ENCODE results near the gene CCNJL. TPM values are rescaled to one million over a fixed set of nuclear protein-coding genes. Genes with fewer than 3 reads are reported as not detected.

CCNJL gene
- total and polyA plus RNA-seq, 5 experiments from 2014 or later, result not detected

DNA sequence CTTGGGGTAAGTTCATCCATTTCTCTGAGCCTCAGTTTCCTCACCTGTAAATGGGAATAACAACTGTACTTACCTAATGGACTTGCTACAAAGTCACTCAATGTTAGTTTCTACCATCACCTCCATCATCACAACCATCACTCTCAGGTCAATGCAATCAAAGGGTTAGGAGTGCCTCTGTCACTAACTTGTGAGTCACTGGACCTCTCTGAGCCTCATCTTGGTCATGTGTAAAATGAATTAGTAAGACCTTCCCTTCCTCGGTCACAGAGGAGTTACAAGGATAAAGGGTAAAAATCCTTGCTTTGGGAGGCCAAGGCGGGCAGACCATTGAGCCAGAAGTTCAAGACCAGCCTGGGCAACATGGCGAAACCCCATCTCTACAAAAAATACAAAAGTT, 70.2 kb downstream of the CCNJL start:
- POLR2A ChIA-PET, result no interaction called here
- Mint-ChIP-seq H3K4me3 (no peak overlapping the region), H3K36me3 (no peaks in the 10 kb centered on the region), H3K27ac (no peak overlapping the region), H3K27me3 (peaks cover 0 to 13% (median 4%) of the 10 kb centered on the region in 5 donors), H3K4me1 (no peaks in the 10 kb centered on the region), H3K9me3 (no peaks in the 10 kb centered on the region)
- DNase-seq (no peak), ATAC-seq (no peak)

DNA sequence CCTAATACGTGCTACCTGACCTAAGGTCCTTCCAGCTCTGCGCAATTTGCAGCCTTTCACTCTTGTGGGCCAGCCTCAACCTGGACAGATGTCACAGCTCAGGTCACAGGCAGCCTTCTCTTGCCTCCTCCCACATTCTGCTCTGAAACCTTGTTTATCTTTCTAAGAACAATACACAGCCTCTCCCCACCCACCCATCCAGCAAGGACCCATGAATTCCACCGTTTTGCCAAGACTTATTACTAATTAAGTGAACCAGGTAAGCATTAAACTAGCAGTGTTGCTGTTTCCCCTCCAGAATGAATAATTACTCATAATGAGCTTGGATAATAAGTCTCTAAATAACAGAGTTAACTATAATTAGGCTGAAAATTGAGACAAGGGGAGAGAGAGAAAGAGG, 72.0 kb downstream of the CCNJL start:
- ATAC-seq (no peak), DNase-seq (no peak)
- Mint-ChIP-seq H3K27me3 (peaks cover 0 to 13% (median 4%) of the 10 kb centered on the region in 5 donors), H3K9me3 (no peaks in the 10 kb centered on the region), H3K27ac (no peak overlapping the region), H3K4me3 (no peak overlapping the region), H3K4me1 (no peaks in the 10 kb centered on the region), H3K36me3 (no peaks in the 10 kb centered on the region)
- POLR2A ChIA-PET, result no interaction called here

DNA sequence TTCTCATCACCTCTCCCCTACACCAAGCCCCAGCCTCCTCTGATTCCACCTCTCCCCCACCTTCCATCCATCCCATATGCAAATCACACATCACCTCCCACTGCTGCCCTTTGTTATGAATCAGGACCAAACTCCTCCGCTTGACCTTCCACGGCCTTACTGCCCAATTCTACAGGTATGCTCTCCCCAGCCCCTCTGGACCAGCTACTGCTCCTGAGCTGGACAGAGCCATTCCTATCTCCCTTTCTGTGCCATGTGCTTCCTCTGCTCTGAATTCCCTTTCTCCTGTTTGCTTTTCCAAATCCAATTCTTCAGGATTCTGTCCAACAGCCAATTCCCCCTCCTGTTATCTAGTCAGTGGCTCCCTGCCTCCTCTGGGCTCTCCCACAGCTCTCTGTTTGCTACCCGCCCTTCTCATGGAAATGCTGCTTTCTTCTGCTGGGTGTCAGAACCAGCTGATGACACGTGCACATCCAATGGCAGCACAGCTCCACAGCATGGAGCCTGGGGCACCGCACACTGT, 74.7 kb downstream of the CCNJL start:
- Mint-ChIP-seq H3K9me3 (no peaks in the 10 kb centered on the region), H3K36me3 (no peaks in the 10 kb centered on the region), H3K4me3 (no peak overlapping the region), H3K27me3 (peaks cover 0 to 13% (median 4%) of the 10 kb centered on the region in 5 donors), H3K27ac (no peak overlapping the region), H3K4me1 (no peaks in the 10 kb centered on the region)
- DNase-seq (no peak), ATAC-seq (no peak)
- POLR2A ChIA-PET, result no interaction called here

DNA sequence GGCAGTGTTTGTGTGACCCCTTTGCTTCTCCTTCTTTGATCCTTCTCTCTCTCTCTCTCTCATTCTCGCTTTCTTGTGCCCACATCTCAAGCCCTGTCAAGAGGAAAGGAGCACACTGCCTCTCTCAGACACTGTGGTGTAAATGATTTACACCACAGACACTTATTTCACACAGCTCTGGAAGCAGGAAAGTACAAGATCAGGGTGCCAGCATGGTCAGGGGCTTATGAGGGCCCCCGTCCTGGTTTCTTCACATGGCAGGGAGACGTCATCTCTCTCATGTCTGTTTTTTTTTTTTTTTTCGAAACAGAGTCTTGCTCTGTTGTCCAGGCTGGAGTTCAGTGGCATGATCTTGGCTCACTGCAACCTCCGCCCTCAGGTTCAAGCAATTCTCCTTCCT, 76.6 kb downstream of the CCNJL start:
- Mint-ChIP-seq H3K36me3 (no peaks in the 10 kb centered on the region), H3K27me3 (peaks cover 0 to 13% (median 4%) of the 10 kb centered on the region in 5 donors), H3K27ac (peak overlapping the region in 1 of 10 donors; percentile 7), H3K4me1 (peaks cover 0 to 4% (median 0%) of the 10 kb centered on the region in 4 donors), H3K4me3 (no peak overlapping the region), H3K9me3 (no peaks in the 10 kb centered on the region)
- DNase-seq (no peak), ATAC-seq (no peak)
- POLR2A ChIA-PET, result no interaction called here

DNA sequence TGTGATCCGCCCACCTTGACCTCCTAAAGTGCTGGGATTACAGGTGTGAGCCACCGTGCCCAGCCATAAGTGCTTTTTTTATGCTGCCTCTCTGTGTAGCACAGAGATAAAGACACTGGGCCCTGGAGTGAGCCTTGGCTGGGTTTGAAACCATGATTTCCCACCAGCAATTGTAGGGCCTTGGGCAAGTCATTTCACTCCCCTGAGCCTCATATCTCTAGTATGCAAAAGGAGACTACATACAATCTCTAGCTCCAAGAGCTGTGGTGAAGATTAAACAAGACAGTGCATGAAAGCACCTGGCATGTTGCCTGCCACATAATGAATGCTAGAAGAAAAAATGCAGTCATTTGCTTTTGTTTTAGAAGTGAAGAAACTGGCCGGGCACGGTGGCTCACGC, 79.1 kb downstream of the CCNJL start:
- peaks cover 0 to 4% (median 0%) of the 10 kb centered on the region in 5 donors for H3K27me3 Mint-ChIP-seq
- H3K27ac Mint-ChIP-seq, result no peak overlapping the region
- H3K4me1 Mint-ChIP-seq, result peaks cover 0 to 4% (median under 1%) of the 10 kb centered on the region in 4 donors
- H3K9me3 Mint-ChIP-seq, result no peaks in the 10 kb centered on the region
- DNase-seq (no peak), ATAC-seq (no peak)
- no peak overlapping the region for H3K4me3 Mint-ChIP-seq
- POLR2A ChIA-PET, result no interaction called here
- H3K36me3 Mint-ChIP-seq, result no peaks in the 10 kb centered on the region

DNA sequence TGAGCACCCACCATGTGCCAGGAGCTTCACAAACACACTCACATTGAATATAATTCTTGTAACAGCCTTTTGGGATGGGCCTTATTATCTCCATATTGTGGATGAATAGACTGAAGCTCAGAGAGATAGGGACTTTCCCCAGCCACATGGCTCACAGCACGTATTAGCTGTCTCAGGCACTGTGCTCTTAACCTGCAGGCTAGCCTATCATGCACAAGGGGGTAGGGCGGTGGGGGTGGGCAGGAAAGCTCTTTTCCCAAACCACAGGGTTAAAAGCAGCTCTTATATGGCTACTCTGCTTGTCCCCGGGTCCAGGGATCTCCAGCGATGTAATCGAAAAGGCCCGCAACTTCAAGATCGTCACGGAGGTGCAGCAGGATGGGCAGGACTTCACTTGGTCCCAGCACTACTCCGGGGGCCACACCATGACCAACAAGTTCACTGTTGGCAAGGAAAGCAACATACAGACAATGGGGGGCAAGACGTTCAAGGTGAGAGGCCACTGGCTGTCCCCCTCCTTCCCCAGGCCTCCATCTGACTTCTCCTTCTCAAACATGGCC, 80.5 kb downstream of the CCNJL start:
- H3K36me3 Mint-ChIP-seq, result no peaks in the 10 kb centered on the region
- ATAC-seq (no peak), DNase-seq (no peak)
- H3K4me3 Mint-ChIP-seq, result no peak overlapping the region
- no peaks in the 10 kb centered on the region for H3K9me3 Mint-ChIP-seq
- no peaks in the 10 kb centered on the region for H3K27me3 Mint-ChIP-seq
- POLR2A ChIA-PET, result no interaction called here
- H3K4me1 Mint-ChIP-seq, result peaks cover 0 to 4% (median under 1%) of the 10 kb centered on the region in 4 donors
- H3K27ac Mint-ChIP-seq, result peak overlapping the region in 1 of 10 donors; percentile 65

DNA sequence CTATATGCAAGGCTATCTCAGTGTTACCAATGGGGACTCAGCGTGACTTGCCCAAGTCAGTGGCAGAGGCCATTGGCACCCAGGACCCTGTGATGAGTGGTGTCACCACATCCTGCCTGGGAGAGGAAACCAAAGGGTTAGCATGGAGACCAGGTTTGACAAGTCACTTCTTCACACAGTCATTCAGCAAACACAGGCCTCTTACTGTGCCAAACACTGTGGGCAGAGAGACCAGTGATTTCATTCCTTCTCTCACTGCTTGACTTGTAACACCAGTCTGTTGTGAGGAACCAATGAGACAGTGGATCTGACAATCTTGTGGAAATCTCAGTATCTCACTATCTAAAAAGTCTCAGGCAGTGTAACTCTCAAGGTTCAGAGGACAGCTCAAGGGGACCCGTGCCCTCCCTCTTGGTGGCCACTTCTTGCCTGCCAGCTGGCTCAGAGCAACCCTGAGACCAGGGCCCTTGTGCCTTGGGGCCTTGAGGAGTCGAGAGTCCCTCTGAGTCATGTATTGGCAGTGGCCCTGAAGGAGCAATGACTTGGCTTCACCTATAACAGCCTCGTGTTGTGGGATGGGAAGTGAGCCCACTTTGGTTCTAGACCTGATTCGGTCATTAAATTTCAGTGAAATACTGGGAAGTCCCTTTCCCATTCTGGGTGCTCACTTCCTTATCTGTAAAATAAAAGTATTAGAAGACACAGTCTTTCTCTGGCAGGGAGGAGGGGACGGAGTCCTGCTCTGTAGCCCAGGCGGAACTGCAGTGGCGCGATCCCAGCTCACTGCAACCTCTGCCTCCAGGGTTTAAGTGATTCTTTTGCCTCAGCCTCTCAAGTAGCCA, 81.5 kb downstream of the CCNJL start:
- H3K36me3 Mint-ChIP-seq, result no peaks in the 10 kb centered on the region
- POLR2A ChIA-PET, result no interaction called here

DNA sequence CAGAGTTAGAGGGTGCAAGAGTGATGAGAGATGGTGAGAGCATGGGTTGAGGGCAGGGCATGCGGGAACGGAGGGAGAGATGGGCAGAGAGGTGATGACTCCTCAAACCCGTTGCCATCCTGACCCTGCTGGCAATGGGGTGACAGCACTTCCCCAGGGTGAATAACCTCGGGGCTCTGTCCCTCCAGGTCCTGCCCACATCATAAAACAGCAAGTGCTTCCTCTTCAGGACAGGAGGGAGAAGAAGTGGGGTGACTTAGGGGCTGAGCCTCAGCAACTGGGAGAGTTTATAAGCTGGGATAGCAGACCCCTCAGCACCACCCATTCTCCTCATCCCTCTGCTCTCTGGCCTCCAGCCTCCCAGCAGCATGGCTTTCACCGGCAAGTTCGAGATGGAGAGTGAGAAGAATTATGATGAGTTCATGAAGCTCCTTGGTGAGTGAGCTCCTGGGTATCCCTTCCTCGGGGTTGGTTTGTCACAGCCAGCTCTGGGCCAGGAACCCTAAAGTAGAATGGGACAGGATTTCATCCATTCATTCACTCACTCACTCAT, 83.1 kb downstream of the CCNJL start, which contains the start of gene FABP6:
Gene FABP6 (plus strand): TSS at position 317 of the 553 bp plus-strand sequence. CDS start 52 bp downstream, at position 369.
- peaks cover 0 to 4% (median under 1%) of the 10 kb centered on the region in 4 donors for H3K4me1 Mint-ChIP-seq
- POLR2A ChIA-PET, result no interaction called here
- H3K27me3 Mint-ChIP-seq, result no peaks in the 10 kb centered on the region
- H3K27ac Mint-ChIP-seq, result no peak within 1 kb of the TSS
- no peaks in the 10 kb centered on the region for H3K36me3 Mint-ChIP-seq
- ATAC-seq (no peak), DNase-seq (no peak)
- H3K4me3 Mint-ChIP-seq, result no peak within 1 kb of the TSS
- no peaks in the 10 kb centered on the region for H3K9me3 Mint-ChIP-seq

More for the DNA sequence above, 81.5 kb downstream of the CCNJL start:
- ATAC-seq, result no peak
- Mint-ChIP-seq H3K4me1 (peaks cover 0 to 4% (median under 1%) of the 10 kb centered on the region in 4 donors), H3K4me3 (no peak overlapping the region), H3K27me3 (no peaks in the 10 kb centered on the region), H3K27ac (no peak overlapping the region), H3K9me3 (no peaks in the 10 kb centered on the region)
- no peak for DNase-seq

DNA sequence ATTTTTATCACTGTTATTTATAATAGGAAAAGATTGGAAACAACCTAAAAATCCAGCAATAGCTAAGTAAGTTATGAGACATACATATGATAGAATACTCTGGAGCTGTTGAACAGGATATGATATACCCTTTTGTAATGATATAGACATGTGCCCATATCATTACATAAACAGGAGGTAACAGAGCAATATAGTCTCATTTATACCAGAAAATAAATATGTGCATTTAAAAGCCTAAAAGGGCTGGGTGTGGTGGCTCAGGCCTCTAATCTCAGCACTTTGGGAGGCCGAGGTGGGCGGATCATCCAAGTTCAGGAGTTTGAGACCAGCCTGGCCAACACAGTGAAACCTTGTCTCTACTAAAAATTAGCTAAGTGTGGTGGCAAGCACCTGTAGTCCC, 85.4 kb downstream of the CCNJL start:
- POLR2A ChIA-PET, result no interaction called here
- H3K9me3 Mint-ChIP-seq, result no peaks in the 10 kb centered on the region
- H3K4me1 Mint-ChIP-seq, result peaks cover 0 to 4% (median under 1%) of the 10 kb centered on the region in 4 donors
- DNase-seq, result no peak
- no peak overlapping the region for H3K4me3 Mint-ChIP-seq
- no peaks in the 10 kb centered on the region for H3K27me3 Mint-ChIP-seq
- H3K27ac Mint-ChIP-seq, result no peak overlapping the region
- ATAC-seq, result no peak
- no peaks in the 10 kb centered on the region for H3K36me3 Mint-ChIP-seq

DNA sequence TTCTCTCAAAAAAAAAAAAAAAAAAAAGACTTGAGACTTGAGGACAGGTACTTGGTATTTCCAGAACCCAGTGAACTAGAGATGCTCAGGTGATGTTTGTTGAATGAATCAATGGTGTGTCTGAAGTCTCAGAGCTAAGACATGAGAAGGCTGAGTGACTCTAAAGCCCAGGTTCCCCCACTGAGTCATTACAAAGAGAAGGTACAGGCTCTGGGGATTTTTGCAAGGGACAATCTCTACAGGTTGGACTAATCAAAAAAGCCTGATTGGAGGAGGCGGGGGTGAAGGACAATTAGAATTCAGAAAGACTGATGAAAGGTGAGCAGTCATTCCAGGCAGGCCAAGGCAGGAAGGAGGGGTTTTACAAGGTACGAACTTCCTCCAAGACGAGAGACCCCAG, 91.3 kb downstream of the CCNJL start:
- POLR2A ChIA-PET, result no interaction called here
- no peak for DNase-seq
- Mint-ChIP-seq H3K27ac (no peak overlapping the region), H3K9me3 (no peaks in the 10 kb centered on the region), H3K4me1 (no peaks in the 10 kb centered on the region), H3K4me3 (no peak overlapping the region), H3K36me3 (no peaks in the 10 kb centered on the region), H3K27me3 (peaks cover 0 to 14% (median 3%) of the 10 kb centered on the region in 5 donors)
- no peak for ATAC-seq

DNA sequence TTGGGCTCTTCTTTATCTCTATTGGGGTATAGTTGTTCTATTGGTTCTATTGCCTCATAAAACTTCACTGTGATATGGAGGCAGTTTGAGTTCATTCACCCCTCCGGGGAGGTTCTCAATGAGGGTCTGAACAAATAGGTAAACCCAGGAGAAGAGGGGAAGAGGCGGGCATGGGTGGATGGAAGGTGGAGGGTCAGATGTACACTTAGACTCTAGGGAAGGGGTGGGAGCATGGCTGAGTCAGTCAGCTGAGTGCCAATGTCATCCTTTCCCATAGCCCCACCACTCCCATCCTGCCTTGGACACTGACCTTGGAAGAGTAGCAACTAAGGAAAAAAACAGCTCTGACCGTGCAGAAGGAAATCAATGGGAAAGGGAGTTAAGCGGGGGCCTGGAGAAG, 93.0 kb downstream of the CCNJL start:
- Mint-ChIP-seq H3K27ac (no peak overlapping the region), H3K4me3 (no peak overlapping the region), H3K27me3 (peaks cover 0 to 14% (median 8%) of the 10 kb centered on the region in 5 donors), H3K4me1 (no peaks in the 10 kb centered on the region), H3K36me3 (no peaks in the 10 kb centered on the region), H3K9me3 (no peaks in the 10 kb centered on the region)
- DNase-seq, result no peak
- ATAC-seq, result no peak
- POLR2A ChIA-PET, result no interaction called here

DNA sequence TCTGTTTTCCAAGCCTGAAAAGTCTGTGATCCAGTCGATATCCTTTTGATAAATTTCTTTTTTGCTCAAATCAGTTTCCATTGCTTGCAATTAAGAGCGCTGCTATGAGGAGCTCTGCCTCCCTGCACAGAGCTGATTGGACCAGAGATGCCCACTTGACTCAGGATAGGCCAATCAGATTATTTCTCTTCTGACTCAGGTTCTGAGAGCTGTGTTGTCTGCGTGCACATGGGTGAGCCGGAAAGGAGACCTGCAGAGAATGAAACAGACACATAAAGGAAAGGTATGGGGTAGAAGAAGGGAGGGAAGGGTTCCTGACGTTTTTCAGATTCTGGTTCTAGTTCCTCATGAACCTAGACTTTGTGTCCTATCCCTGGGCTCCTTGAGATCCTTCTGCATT, 98.8 kb downstream of the CCNJL start:
- POLR2A ChIA-PET, result no interaction called here
- peaks cover 0 to 10% (median 0%) of the 10 kb centered on the region in 5 donors for H3K27me3 Mint-ChIP-seq
- no peak for ATAC-seq
- no peaks in the 10 kb centered on the region for H3K9me3 Mint-ChIP-seq
- no peaks in the 10 kb centered on the region for H3K36me3 Mint-ChIP-seq
- no peak overlapping the region for H3K27ac Mint-ChIP-seq
- H3K4me1 Mint-ChIP-seq, result no peaks in the 10 kb centered on the region
- no peak overlapping the region for H3K4me3 Mint-ChIP-seq
- no peak for DNase-seq

DNA sequence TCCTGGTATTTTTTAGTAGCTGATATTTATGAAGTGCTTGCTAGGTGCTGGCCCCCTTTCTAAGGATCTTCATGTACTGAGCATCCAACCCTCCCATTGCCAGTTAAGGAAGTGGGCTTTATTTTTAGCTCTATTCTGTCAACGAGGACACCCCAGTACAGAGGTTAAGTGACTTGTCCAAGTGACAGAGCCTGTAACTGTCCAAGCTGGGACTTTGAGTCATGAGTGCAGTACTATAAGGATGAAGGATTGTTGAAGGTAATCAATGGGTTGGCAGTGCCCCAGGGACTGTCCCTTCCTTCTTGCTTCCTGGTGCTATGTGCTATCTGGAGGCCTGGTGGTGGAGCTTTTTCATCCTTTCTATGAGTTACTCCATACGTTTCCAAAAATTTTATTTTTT, 101.0 kb downstream of the CCNJL start:
- DNase-seq (no peak), ATAC-seq (no peak)
- no peaks in the 10 kb centered on the region for H3K36me3 Mint-ChIP-seq
- no peaks in the 10 kb centered on the region for H3K4me1 Mint-ChIP-seq
- POLR2A ChIA-PET, result no interaction called here
- H3K9me3 Mint-ChIP-seq, result no peaks in the 10 kb centered on the region
- H3K4me3 Mint-ChIP-seq, result no peak overlapping the region
- no peak overlapping the region for H3K27ac Mint-ChIP-seq
- peaks cover 0 to 10% (median 0%) of the 10 kb centered on the region in 5 donors for H3K27me3 Mint-ChIP-seq
